HS-5 (cell line): ENCODE measurements around the gene TRIM56.
A peak's percentile ranks its signal among the peaks of the same experiment; 100 is the strongest.
"Not testable (repeated sequence)": the region's sequence is repeated elsewhere in the genome, so short reads cannot be mapped to it uniquely, and the experiment has no call there.

Source experiments
- DNase-seq: peaks from one replicate; pipeline ENCODE4 v3.0.0-alpha.2; 2012; ENCODE audit warnings: low read depth

The TRIM56 gene

GRCh38 chr7:101113836-101114235 lies 28.6 kb downstream of the TRIM56 start:
- DNase-seq = no peak

- no peak for DNase-seq
Observed at GRCh38 chr7:101114492-101114891, 29.2 kb downstream of the TRIM56 start.

DNA sequence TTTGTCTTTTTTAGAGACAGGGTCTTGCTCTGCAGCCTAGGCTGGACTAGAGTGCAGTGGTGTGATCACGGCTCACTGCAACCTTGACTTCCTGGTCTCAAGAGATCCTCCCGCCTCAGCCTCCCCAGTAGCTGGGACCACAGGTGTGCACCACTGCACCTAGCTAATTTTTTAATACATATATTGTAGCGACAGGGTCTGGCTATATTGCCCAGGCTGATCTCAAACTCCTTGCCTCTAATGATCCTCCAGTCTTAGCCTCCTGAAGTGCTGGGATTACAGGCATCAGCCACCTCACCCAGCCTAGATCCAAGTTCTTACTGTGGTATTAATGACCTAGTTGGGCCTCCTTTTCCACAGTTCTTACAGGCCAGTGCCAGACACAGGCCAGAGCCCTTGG lies 29.9 kb downstream of the TRIM56 start:
- no peak for DNase-seq

DNA sequence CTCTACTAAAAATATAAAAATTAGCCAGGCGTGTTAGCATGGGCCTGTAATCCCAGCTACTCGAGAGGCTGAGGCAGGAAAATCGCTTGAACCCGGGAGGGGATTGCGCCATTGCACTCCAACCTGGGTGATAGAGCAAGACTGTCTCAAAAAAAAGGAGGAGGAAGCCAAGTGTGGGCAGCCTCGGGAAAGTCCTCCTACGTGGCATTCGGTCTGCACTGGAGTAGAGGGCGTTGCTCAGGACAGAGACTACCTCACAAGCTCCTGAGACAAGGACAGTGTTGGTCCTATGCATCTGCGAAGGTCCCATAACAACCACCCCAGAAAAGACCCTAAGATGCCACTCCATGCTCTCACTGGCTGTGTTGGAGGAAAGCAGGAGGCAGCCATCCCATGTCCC lies 31.6 kb downstream of the TRIM56 start:
- DNase-seq = no peak

- DNase-seq = no peak
Observed at GRCh38 chr7:101118856-101119255, 33.6 kb downstream of the TRIM56 start.

- DNase-seq = no peak
Observed at GRCh38 chr7:101119876-101120275, 34.6 kb downstream of the TRIM56 start.

DNA sequence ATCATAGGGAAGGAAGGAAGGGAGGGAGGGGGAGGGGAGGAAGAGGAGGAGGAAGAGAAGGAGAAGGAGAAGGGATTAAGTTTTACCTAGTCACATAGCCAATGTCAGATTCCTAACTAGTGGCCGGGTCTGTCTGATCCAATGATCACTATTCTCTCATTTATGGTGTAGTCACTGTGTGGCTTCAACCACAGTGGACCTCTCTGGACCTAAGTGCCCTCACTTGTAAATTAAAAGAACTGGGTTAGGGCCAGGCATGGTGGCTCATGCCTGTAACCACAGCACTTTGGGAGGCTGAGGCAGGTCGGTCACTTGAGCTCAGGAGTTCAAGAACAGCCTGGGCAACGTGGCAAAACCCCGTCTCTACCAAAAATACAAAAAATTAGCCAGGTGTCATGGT lies 35.0 kb downstream of the TRIM56 start:
- DNase-seq = no peak

DNA sequence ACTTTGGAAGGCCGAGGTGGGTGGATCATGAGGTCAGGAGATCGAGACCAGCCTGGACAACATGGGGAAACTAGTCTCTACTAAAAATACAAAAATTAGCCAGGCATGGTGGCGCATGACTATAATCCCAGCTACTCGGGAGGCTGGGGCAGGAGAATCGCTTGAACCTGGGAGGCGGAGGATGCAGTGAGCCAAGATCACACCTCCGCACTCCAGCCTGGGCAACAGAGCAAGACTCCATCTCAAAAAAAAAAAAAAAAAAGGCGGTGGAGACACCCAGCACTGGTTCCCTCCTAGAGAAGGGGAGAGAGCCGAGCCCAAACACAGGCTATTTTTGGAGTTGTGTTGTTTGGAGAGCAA lies 36.3 kb downstream of the TRIM56 start:
- DNase-seq = not testable (repeated sequence)

GRCh38 chr7:101121991-101122932 lies 37.0 kb downstream of the TRIM56 start:
- DNase-seq = peak; percentile 87

DNA sequence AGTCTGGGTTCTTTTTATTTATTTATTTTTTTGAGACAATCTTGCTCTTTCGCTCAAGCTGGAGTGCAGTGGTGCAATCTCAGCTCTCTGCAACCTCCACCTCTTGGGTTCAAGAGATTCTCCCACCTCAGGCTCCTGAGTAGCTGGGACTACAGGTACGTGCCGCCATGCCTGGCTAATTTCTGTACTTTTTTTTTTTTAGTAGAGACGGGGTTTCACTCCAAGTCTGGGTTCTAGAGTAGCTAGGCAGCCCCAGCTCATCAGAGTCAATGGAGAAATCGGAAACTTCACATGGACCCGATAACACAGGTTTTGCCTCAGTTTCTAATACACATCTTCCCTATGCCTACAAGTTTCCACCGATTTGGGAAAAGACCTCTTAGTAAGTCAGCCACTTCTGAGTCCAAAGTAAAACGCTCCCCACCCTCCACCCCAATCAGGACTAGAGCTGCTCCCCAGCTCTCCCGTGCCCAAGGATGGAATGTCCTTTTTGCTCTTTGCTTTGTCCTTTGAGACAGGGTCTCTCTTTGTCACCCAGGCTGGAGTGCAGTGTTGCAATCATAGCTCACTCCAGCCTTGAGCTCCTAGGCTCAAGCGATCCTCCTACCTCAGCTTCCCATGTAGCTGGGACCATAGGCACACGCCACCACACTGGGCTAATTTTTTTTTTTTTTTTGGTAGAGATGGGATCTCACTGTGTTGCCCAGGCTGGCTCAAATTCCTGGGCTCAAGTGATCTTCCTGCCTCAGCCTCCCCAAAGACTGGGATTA lies 37.8 kb downstream of the TRIM56 start:
- DNase-seq = no peak

GRCh38 chr7:101123703-101124068 lies 38.4 kb downstream of the TRIM56 start:
- DNase-seq = no peak

- DNase-seq = no peak
Observed at GRCh38 chr7:101124376-101125056, 39.2 kb downstream of the TRIM56 start.

GRCh38 chr7:101125989-101126650 lies 40.8 kb downstream of the TRIM56 start:
- DNase-seq = no peak

DNA sequence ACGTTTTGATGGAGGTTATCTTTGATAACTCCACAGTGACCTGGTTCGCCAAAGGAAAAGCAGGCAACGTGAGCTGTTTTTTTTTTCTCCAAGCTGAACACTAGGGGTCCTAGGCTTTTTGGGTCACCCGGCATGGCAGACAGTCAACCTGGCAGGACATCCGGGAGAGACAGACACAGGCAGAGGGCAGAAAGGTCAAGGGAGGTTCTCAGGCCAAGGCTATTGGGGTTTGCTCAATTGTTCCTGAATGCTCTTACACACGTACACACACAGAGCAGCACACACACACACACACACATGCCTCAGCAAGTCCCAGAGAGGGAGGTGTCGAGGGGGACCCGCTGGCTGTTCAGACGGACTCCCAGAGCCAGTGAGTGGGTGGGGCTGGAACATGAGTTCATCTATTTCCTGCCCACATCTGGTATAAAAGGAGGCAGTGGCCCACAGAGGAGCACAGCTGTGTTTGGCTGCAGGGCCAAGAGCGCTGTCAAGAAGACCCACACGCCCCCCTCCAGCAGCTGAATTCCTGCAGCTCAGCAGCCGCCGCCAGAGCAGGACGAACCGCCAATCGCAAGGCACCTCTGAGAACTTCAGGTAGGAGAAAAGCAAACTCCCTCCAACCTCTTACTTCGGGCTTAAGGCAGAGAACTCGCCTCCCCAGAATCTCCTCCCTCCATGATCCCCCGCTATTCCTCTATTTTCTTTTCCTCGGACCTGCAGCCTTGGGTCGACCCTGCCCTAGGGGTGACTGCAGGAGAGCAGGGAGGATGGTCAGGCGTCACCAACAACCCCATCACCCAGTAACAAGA lies 41.6 kb downstream of the TRIM56 start, which contains the start of gene SERPINE1:
Gene SERPINE1, plus strand, starts transcription at position 454 of the 809 bp plus-strand sequence. CDS start 1,290 bp downstream, outside the sequence.
- peak; percentile 91 for DNase-seq

- no peak for DNase-seq
Observed at GRCh38 chr7:101127460-101128039, 42.3 kb downstream of the TRIM56 start.

GRCh38 chr7:101128040-101128834 lies 43.0 kb downstream of the TRIM56 start:
- DNase-seq = no peak

DNA sequence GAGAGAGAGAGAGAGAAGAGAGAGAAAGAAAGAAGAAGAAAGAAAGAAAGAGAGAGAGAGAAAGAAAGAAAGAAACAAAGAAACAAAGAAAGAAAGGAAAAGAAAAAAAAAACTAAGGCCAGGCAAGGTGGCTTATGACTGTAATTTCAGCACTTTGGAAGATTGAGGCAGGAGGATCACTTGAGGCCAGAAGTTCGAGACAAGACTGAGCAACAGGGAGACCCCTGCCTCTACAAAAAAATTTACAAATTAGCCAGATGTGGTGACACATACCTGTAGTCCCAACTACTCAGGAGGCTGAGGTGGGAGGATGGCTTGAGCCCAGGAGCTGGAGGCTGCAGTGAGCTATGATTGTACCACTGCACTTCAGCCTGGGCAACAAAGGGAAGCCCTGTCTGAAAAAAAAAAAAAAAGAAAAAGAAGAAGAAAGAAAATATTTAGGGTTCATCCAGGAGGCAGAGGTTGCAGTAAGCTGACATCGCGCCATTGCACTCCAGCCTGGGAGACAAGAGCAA lies 44.4 kb downstream of the TRIM56 start:
- DNase-seq = no peak

GRCh38 chr7:101132626-101133600 lies 47.6 kb downstream of the TRIM56 start:
- not testable (repeated sequence) for DNase-seq
